ENCODE data around the gene ATP2B1.

Gene ATP2B1

GRCh38 chr12:89540586-89540985 lies 168.1 kb downstream of the ATP2B1 start:
- DNase-seq (ENCODE audit: low read depth, low spot score), result no peak

GRCh38 chr12:89539426-89540223 lies 169.0 kb downstream of the ATP2B1 start:
- DNase-seq (ENCODE audit: low read depth, low spot score), result no peak

GRCh38 chr12:89538897-89539296 lies 169.7 kb downstream of the ATP2B1 start:
- DNase-seq (ENCODE audit: low read depth, low spot score), result no peak
